SK-N-SH (cell line): Measurements from ENCODE around the gene PCDHA11.

Experiments
- EP300 ChIP-seq, 2 experiments: IDR thresholded peaks; 2 replicates each; pipeline versions ENCODE4 v1.4.0 to v1.6.1; 2012; ENCODE audit warnings: borderline replicate concordance in 1 of 2, low read depth in 1 of 2, low read length in 1 of 2
- NFIC ChIP-seq: IDR thresholded peaks from 2 replicates; pipeline ENCODE4 v1.4.0; 2012; ENCODE audit warnings: borderline replicate concordance
- RCOR1 ChIP-seq: fragments of 150-350 bp; IDR thresholded peaks from 2 replicates; pipeline ENCODE4 v1.6.1; 2017; ENCODE audit warnings: antibody characterized with exemption, low read length

- TF ChIP-seq EP300 (IDR thresholded peaks at IDR 0.05; ENCODE audit: borderline replicate concordance in 1 of 2, low read depth in 1 of 2, low read length in 1 of 2) (no peak), NFIC (no peak), RCOR1 (no peak)
Measured at GRCh38 chr5:140870221-140871201, 1.8 kb downstream of the PCDHA11 start.
